Measurements from ENCODE around the gene NCAPG2. TPM values are rescaled to one million over a fixed set of nuclear protein-coding genes. Genes with fewer than 3 reads are reported as not detected.
A peak's percentile ranks its signal among the peaks of the same experiment; 100 is the strongest.

NCAPG2 gene
- total and polyA plus RNA-seq, 2 of the 13 experiments (the other 11 are each of a cell fraction or from before 2014, with no cell fraction given) = 15.1 to 30.7 TPM

DNA sequence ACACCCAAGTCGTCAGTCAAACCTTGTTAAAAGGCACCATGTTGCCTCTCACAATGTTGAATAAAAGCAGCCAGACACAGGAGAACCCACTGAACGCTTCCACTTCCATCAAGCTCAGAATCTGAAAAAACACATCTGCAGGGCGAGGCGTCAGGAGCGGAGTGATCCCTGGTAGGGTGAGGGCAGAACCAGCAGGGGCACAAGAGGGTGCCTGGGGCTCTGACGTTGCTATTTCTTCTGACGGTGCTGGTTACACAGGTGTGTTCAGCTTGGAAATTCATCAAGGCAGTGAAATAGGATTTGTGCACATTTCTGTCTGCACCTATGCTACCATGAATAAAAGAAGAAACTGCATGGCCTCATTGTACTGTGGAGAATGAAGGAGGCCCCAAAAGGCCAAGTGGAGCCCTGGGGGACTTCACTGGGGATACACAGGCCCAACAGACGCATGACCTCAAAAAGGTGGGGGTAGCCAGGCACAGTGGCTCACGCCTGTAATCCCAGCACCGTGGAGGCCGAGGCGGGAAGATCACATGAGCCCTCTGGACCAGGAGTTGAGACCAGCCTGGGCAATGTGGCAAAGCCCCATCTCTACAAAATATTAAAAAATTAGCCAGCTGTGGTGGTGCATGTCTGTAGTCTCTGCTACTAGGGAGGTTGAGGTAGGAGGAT, 19.2 kb upstream of the NCAPG2 start:
- H4K20me1 ChIP-seq (ENCODE audit: insufficient read depth, low read length) = no peaks in the 10 kb centered on the region
- H3K4me3 ChIP-seq (replicated peaks in 1 of 3; ENCODE audit: insufficient read depth in 1 of 3, low read depth in 2 of 3, low read length in 3 of 3) = no peak overlapping the region
- no peak overlapping the region for H3K27ac ChIP-seq (ENCODE audit: extremely low read length, insufficient read depth, low read length)
- no peaks in the 10 kb centered on the region for H3K9me3 ChIP-seq (ENCODE audit: low read length)
- no peaks in the 10 kb centered on the region for H3K79me2 ChIP-seq (ENCODE audit: insufficient read depth, low read length)
- H3K27me3 ChIP-seq (ENCODE audit: control insufficient read depth in 1 of 2, insufficient read depth in 2 of 2, low read length in 2 of 2) = no peaks in the 10 kb centered on the region; a peak in 2 of 5 replicates
- no peak overlapping the region for H3K4me2 ChIP-seq (ENCODE audit: low read depth, low read length)
- H3K9ac ChIP-seq (ENCODE audit: insufficient read depth, low read depth, low read length) = no peak overlapping the region
- WGBS (ENCODE audit: low lambda C conversion rate) = 56% methylated on average over 11 of the region's 12 CpGs
- no peak for DNase-seq (ENCODE audit: low spot score)
- ChIA-PET POLR2A (no interaction called here), CTCF (ENCODE audit: low intra/inter-chr PET ratio, low total read pairs) (no interaction called here)
- no TSS peak for BruUV-seq (replicated peaks)
- TF ChIP-seq TBL1XR1 (IDR thresholded peaks at IDR 0.05; ENCODE audit: borderline replicate concordance, low read length, partially characterized antibody) (no peak), CBX1 (IDR thresholded peaks at IDR 0.05; ENCODE audit: low read depth) (no peak), GLI4 (CRISPR knock-in tag; IDR thresholded peaks at IDR 0.05; ENCODE audit: borderline replicate concordance) (no peak), ZNF652 (CRISPR knock-in tag; IDR thresholded peaks at IDR 0.05; ENCODE audit: borderline replicate concordance, low read depth) (no peak), ZNF549 (CRISPR knock-in tag; IDR thresholded peaks at IDR 0.05) (no peak), ZNF788 (CRISPR knock-in tag; IDR thresholded peaks at IDR 0.05; ENCODE audit: borderline replicate concordance) (no peak)
- TF ChIP-seq, protein P1, sequence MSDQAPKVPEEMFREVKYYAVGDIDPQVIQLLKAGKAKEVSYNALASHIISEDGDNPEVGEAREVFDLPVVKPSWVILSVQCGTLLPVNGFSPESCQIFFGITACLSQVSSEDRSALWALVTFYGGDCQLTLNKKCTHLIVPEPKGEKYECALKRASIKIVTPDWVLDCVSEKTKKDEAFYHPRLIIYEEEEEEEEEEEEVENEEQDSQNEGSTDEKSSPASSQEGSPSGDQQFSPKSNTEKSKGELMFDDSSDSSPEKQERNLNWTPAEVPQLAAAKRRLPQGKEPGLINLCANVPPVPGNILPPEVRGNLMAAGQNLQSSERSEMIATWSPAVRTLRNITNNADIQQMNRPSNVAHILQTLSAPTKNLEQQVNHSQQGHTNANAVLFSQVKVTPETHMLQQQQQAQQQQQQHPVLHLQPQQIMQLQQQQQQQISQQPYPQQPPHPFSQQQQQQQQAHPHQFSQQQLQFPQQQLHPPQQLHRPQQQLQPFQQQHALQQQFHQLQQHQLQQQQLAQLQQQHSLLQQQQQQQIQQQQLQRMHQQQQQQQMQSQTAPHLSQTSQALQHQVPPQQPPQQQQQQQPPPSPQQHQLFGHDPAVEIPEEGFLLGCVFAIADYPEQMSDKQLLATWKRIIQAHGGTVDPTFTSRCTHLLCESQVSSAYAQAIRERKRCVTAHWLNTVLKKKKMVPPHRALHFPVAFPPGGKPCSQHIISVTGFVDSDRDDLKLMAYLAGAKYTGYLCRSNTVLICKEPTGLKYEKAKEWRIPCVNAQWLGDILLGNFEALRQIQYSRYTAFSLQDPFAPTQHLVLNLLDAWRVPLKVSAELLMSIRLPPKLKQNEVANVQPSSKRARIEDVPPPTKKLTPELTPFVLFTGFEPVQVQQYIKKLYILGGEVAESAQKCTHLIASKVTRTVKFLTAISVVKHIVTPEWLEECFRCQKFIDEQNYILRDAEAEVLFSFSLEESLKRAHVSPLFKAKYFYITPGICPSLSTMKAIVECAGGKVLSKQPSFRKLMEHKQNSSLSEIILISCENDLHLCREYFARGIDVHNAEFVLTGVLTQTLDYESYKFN (CRISPR knock-in tag; conservative IDR thresholded peaks at IDR 0.05) = no peak
- in situ Hi-C loops (cut with HindIII; ENCODE audit: extremely low pct_ligation_motif_present, low pct_unique_long_range_greater_than_20kb) (no loop called here), intact Hi-C loops (cut with micrococcal nuclease; ENCODE audit: unreplicated experiment) (no loop called here)
- ATAC-seq = peak; percentile 39
- H3K4me1 ChIP-seq (ENCODE audit: insufficient read depth, low read length) = no peaks in the 10 kb centered on the region
- no peak overlapping the region for H2AFZ ChIP-seq (ENCODE audit: low read length)
- FAIRE-seq = no peak
- no peaks in the 10 kb centered on the region for H3K36me3 ChIP-seq (replicated peaks in 1 of 2; ENCODE audit: control insufficient read depth in 1 of 2, insufficient read depth in 2 of 2, low read length in 2 of 2)

Data from HepG2 (cell line).